GM21447 (cell line): ENCODE data around the gene SMC1B.

Experiments used
- ATAC-seq: cut with Tn5 transposase; IDR thresholded peaks from one replicate; pipeline ENCODE4 v1.9.1; 2021; ENCODE audit not compliant: unreplicated experiment

The SMC1B gene

GRCh38 chr22:45323695-45324094, 89.7 kb downstream of the SMC1B start:
- ATAC-seq, result no peak

- ATAC-seq, result no peak
These were observed 90.4 kb downstream of the SMC1B start for GRCh38 chr22:45322873-45323525.

GRCh38 chr22:45321827-45322226, 91.6 kb downstream of the SMC1B start:
- ATAC-seq, result no peak

GRCh38 chr22:45320357-45320976, 92.9 kb downstream of the SMC1B start:
- ATAC-seq, result no peak

- no peak for ATAC-seq
These were observed 94.1 kb downstream of the SMC1B start for GRCh38 chr22:45319324-45319685.

GRCh38 chr22:45318558-45319323, 94.7 kb downstream of the SMC1B start:
- ATAC-seq, result peak; percentile 32

- ATAC-seq, result peak; percentile 56
These were observed 95.2 kb downstream of the SMC1B start for GRCh38 chr22:45318168-45318557.

- ATAC-seq, result no peak
These were observed 95.7 kb downstream of the SMC1B start for GRCh38 chr22:45317551-45318167.

- no peak for ATAC-seq
These were observed 96.4 kb downstream of the SMC1B start for GRCh38 chr22:45316796-45317526.

GRCh38 chr22:45314786-45315185, 98.6 kb downstream of the SMC1B start:
- ATAC-seq, result no peak

- no peak for ATAC-seq
These were observed 99.2 kb downstream of the SMC1B start for GRCh38 chr22:45314054-45314721.

- no peak for ATAC-seq
These were observed 100.5 kb downstream of the SMC1B start for GRCh38 chr22:45312856-45313255.

GRCh38 chr22:45312415-45312814, 101.0 kb downstream of the SMC1B start:
- no peak for ATAC-seq

GRCh38 chr22:45310977-45311531, 102.3 kb downstream of the SMC1B start:
- no peak for ATAC-seq

- no peak for ATAC-seq
These were observed 102.9 kb downstream of the SMC1B start for GRCh38 chr22:45310331-45310976.

GRCh38 chr22:45309422-45310227, 103.8 kb downstream of the SMC1B start, which contains the start of gene FAM118A:
Gene FAM118A, plus strand, starts transcription at chr22:45309934. Its CDS starts 12,446 bp downstream, at chr22:45322380.
- peak; percentile 75 for ATAC-seq

GRCh38 chr22:45308957-45309421, 104.4 kb downstream of the SMC1B start:
- ATAC-seq, result no peak

- no peak for ATAC-seq
These were observed 104.9 kb downstream of the SMC1B start for GRCh38 chr22:45308391-45308956.
